Subcutaneous adipose tissue (tissue), 4 donors: ENCODE results near the gene TSPAN3. TPM values are rescaled to one million over a fixed set of nuclear protein-coding genes. Genes with fewer than 3 reads are reported as not detected.

ENCODE experiments used
- total RNA-seq, 4 donors: library from RNA; depleted of rRNA; stranded (reverse); fragments of >200 nt; gene quantifications; one replicate each; pipeline ENCODE4 v1.1.0, GENCODE V29; 2016
- TF ChIP-seq, protein P1 (sequence below): fragments of 450-650 bp; IDR thresholded peaks from one replicate; pipeline ENCODE4 v1.5.1; 2016; ENCODE audit warnings: low read depth, mild to moderate bottlenecking, control low read depth, antibody characterized with exemption, moderate library complexity

The TSPAN3 gene
- total RNA-seq, 4 donors from 2014 or later, result 274 to 484 (median 372) TPM

DNA sequence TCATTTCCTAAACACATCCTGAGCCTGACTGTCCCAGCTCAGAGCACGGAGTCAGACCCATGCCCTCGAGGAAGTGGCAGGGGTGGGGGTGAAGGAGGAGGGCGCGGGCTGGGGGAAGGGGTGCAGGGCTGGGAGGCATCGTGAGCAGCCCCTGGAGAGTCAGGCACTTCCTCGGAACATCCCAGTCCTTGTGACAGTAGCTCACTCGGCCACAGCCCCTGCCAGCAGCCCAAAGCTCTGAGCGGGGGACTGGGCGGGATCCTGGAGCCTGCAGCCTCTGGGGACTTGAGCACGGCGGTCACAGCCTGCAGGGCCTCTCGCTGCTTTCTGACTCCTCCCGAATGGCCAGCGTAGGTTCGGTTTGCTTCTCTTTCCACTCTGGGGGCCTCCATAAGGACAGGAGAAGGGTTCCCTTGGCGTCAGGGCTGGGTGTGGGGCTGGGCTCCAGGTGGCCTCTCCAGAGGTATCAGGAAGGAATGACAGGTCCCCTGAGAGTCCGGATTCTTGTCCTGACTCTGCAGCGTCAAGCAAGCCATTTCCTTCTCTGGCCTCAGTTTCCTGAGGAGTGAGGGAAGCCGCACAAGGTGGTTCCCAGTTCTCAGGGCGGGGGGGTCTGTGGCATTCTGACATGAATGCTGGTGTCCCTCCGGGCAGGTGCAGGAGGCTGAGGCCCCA lies 55.1 kb downstream of the TSPAN3 start:
- TF ChIP-seq, protein P1, sequence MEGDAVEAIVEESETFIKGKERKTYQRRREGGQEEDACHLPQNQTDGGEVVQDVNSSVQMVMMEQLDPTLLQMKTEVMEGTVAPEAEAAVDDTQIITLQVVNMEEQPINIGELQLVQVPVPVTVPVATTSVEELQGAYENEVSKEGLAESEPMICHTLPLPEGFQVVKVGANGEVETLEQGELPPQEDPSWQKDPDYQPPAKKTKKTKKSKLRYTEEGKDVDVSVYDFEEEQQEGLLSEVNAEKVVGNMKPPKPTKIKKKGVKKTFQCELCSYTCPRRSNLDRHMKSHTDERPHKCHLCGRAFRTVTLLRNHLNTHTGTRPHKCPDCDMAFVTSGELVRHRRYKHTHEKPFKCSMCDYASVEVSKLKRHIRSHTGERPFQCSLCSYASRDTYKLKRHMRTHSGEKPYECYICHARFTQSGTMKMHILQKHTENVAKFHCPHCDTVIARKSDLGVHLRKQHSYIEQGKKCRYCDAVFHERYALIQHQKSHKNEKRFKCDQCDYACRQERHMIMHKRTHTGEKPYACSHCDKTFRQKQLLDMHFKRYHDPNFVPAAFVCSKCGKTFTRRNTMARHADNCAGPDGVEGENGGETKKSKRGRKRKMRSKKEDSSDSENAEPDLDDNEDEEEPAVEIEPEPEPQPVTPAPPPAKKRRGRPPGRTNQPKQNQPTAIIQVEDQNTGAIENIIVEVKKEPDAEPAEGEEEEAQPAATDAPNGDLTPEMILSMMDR, result no peak

- TF ChIP-seq, protein P1, result no peak
Measured at GRCh38 chr15:77014132-77015081, 56.5 kb downstream of the TSPAN3 start.

- TF ChIP-seq, protein P1, result no peak
Measured at GRCh38 chr15:77013776-77014131, 57.2 kb downstream of the TSPAN3 start.

- TF ChIP-seq, protein P1, result no peak
Measured at GRCh38 chr15:77012868-77013267, 58.0 kb downstream of the TSPAN3 start.

DNA sequence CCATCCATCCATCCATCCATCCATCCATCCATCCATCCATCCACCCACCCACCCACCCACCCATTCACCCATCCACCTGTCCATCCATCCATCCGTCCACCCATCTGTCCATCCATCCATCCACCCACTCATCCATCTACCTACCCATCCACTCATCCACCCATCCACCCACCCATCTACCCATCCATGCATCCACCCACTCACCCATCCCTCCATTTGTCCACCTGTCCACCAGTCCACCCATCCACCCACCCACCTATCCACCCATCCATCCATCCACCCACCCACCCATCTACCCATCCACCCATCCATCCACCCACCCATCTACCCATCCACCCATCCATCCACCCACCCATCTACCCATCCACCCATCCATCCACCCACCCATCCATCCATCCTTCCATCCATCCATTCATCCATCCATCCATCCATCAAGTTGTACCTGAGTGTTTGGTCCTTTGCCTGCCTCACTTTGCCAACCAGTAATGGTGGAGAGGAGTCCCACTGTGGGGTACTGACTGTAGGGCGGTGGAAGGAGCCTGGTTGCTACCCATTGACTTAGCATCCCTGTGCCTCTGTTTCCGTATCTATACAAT lies 58.7 kb downstream of the TSPAN3 start:
- TF ChIP-seq, protein P1, result no peak

DNA sequence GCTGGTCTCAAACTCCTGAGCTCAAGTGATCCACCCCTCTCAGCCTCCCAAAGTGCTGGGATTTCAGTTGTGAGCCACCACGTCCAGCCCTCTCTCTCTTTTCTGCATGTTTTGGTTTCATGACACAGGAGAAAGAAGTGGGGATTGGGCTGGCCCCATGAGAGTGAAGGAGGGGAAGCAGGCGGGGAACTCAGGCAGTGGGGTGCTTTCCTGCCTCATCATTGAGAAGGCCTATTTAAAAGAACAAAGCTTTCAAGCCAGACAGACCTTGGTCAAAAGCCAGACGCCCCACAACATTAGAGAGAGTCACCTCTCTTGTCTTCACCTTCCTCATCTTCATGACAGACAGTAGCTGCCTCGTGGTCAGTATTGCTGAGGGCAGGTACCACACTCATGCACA lies 60.1 kb downstream of the TSPAN3 start:
- TF ChIP-seq, protein P1, result no peak

DNA sequence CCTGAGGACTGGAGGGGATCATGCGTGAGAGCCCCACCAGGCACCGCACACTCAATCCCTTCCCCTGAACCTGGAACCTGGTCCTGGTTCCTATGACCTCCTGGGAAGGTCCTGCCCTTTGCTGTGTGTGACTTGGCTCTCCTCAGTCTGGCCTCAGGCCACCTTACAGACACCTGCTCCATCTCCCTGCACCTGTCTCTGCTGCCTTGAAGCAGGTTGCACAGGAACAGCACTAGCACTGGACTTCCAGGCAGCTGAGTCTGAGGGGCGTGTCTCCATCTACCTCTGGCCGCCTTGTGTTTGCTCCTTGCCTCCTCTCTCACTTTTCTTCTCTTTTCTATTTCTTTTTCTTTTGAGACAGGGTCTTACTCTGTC lies 60.6 kb downstream of the TSPAN3 start:
- TF ChIP-seq, protein P1, result no peak
